Small intestine (tissue), 7 donors: ENCODE measurements around the gene ANKRD55. TPM values are rescaled to one million over a fixed set of nuclear protein-coding genes. Genes with fewer than 3 reads are reported as not detected.

Source experiments
- DNase-seq, 2 donors: peaks; one replicate each; pipeline versions ENCODE4 v3.0.0 to v3.0.0-alpha.2; 2013
- FAIRE-seq: peaks from 2 replicates; lab custom pipeline; 2012; peaks lifted over from hg19 to GRCh38; lab: Jason Lieb, UNC
- H3K27ac ChIP-seq, 3 donors: one replicate each; pipeline ENCODE4 v1.5.1; 2013; ENCODE audit warnings: low read length in 2 of 3, mild to moderate bottlenecking in 2 of 3, control low read depth in 1 of 3, inconsistent platforms in 1 of 3, low read depth in 1 of 3, moderate library complexity in 1 of 3
- H3K27me3 ChIP-seq, 3 donors: one replicate each; pipeline ENCODE4 v1.6.1; 2013; ENCODE audit warnings: low read length in 3 of 3, inconsistent platforms in 1 of 3; ENCODE audit not compliant: control insufficient read depth in 3 of 3, insufficient read depth in 3 of 3
- H3K36me3 ChIP-seq, 3 donors: one replicate each; pipeline ENCODE4 v1.6.1; 2013; ENCODE audit warnings: low read length in 3 of 3, inconsistent platforms in 1 of 3, low read depth in 1 of 3, mild to moderate bottlenecking in 1 of 3, moderate library complexity in 1 of 3; ENCODE audit not compliant: control insufficient read depth in 3 of 3, insufficient read depth in 2 of 3
- H3K4me1 ChIP-seq, 3 donors: one replicate each; pipeline ENCODE4 v1.6.1; 2013; ENCODE audit warnings: low read length in 2 of 3, inconsistent platforms in 1 of 3, low read depth in 1 of 3, mild to moderate bottlenecking in 1 of 3, moderate library complexity in 1 of 3; ENCODE audit not compliant: control insufficient read depth in 3 of 3, insufficient read depth in 2 of 3
- H3K4me3 ChIP-seq, 3 donors: one replicate each; pipeline ENCODE4 v1.5.1; 2013; ENCODE audit warnings: low read length in 3 of 3, control low read depth in 1 of 3, inconsistent platforms in 1 of 3, low read depth in 1 of 3, mild to moderate bottlenecking in 1 of 3, moderate library complexity in 1 of 3
- H3K9me3 ChIP-seq, 2 donors: one replicate each; pipeline ENCODE4 v1.6.1; 2013; ENCODE audit warnings: low read depth in 1 of 2, low read length in 1 of 2; ENCODE audit not compliant: control insufficient read depth in 2 of 2, insufficient read depth in 1 of 2
- WGBS, 3 donors: extraction: QIAGEN DNeasy Blood & Tissue Kit; methylation state at CpG; one replicate each; pipeline ENCODE4 v1.1.7; 2013; 5-methylcytosine and 5-hydroxymethylcytosine counted together
- polyA plus RNA-seq, 4 donors: library from polyadenylated mRNA; stranded (reverse) in 3 of 4; unstranded in 1 of 4; fragments of 200-250 nt in 3 of 4; fragments of 120-200 nt in 1 of 4; gene quantifications; one replicate each; pipeline versions ENCODE4 v1.2.1 to v1.2.3, GENCODE V29; 2013
- donor health status: healthy with polysubstance abuse.
- donor health status: control.
- donor health status: control.
- donor health status: Bipolar disorder and iron deficiency.
- donor health status: healthy.

ANKRD55 gene
- polyA plus RNA-seq, 4 donors: 0.10 to 0.13 TPM; not detected in 2

DNA sequence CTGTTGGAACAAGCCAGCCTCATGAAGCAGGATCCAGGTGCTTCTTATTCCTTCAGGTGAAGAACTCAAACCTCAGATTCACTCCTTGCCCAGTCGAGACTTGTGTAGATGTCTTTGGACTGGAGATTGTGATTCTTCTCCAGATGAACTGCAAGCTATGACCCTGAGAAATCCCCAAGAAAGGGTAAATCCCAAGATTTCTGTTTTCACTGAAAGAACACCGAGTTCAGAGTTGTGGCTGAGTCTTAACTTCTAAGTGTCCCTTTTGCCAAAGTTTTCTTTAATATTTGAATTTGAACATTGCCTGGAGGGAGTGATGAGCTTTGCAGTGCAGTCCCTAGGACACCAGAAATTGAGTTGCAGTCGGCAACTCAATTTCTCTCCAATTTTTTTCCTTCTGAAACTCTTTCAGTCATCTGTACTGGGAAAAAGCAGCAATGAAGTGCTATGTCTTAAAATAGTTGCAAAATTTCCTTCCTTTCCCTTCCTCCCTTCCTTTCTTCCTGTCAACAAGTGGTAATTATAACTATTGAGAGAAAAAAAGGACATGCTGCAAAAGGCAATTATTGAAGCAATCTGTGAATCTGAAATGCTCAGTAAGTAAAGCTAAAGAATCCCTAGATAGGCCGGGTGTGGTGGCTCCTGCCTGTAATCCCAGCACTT is 56.1 kb downstream of the ANKRD55 start:
- WGBS, 3 donors: 59 to 83% (median 77%) methylated on average over 4 of the region's 4 CpGs
- FAIRE-seq (no peak), DNase-seq (no peak)
- Histone ChIP-seq H3K4me3 (no peak overlapping the region), H3K27me3 (no peaks in the 10 kb centered on the region), H3K4me1 (no peaks in the 10 kb centered on the region), H3K27ac (peak overlapping the region in 1 of 3 donors; percentile 36), H3K36me3 (no peaks in the 10 kb centered on the region), H3K9me3 (no peaks in the 10 kb centered on the region)

DNA sequence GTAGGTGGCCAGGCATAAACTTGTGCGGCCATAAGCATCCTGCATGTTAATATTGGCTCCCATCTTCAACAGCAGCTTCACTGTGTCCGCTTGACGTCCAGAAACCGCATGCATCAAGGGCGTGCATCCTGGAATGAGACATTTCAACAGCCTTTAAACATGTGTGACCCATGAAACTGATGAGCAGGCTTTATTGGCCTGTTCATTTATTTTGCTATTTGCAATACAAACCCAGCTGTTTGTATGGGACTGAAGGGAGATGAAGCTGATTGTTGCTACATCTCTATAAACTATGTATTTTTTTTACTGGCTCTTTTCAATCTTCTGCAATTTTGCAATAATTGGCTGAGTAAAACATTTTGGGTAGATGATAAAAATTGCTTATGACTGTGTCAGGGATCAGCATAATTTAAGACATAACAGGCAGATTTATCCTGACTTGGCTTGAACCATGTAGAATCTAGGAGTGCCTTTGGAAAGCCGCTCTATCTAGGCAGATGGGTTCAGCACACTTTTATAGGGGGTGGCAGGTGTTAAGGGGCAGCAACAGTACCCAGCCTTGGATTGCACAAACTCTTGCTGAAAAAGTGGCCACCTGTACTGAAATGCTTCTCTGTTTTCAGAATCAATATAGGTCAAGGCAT is 56.9 kb downstream of the ANKRD55 start:
- DNase-seq: peak in 1 of 2 donors; percentile 24
- peak overlapping the region in 1 of 3 donors; percentile 48 for H3K27ac ChIP-seq

DNA sequence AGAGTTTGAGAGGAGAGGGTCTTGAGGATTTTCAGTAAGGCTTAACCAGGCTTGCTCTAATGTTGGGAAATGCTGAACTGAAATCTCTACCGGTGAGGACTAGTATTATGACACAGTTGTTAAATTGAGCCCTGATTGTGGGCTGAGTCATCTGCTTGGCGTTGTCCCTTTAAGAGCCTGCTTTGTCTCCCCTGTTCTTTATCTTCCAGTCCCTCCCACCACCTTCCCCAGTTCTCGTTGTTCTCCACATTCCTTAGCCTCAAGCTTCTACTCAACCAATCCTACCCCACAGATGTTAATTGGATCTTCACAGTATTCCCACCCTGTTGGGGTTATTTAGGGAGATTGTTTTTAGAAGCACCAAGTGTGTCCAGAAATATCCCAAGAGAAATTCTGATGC is 57.6 kb downstream of the ANKRD55 start:
- H3K27ac ChIP-seq: peak overlapping the region in 1 of 3 donors; percentile 52
- peak in 1 of 2 donors; percentile 48 for DNase-seq
- no peak overlapping the region for H3K4me3 ChIP-seq
- no peaks in the 10 kb centered on the region for H3K9me3 ChIP-seq
- FAIRE-seq: no peak
- H3K4me1 ChIP-seq: no peaks in the 10 kb centered on the region
- H3K27me3 ChIP-seq: no peaks in the 10 kb centered on the region
- H3K36me3 ChIP-seq: no peaks in the 10 kb centered on the region
- 19 to 32% (median 27%) methylated on average over 3 of the region's 3 CpGs for WGBS, 3 donors

More for the DNA sequence above, 56.9 kb downstream of the ANKRD55 start:
- FAIRE-seq: no peak
- Histone ChIP-seq H3K27me3 (no peaks in the 10 kb centered on the region), H3K4me3 (no peak overlapping the region), H3K36me3 (no peaks in the 10 kb centered on the region), H3K9me3 (no peaks in the 10 kb centered on the region), H3K4me1 (no peaks in the 10 kb centered on the region)
- 78 to 88% (median 87%) methylated on average over 6 of the region's 6 CpGs for WGBS, 3 donors

DNA sequence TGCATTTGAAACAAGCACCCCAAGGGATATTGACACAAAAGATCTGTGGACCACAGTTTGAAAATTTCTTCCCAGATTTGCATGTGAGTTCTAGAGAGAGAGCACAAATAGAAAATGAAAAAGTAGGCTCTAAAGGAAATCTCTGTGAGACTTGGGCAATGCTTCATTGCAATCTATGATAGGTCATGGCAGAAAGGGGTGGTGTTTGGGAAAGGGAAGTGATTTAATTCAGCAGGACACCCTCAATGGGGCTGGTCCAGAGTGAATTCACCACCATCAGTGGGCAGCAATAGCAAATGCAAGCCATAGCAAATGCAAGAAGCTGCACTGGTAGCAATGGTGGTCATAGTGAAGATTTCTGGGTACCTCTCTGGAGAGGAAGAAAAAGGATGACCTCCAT is 58.1 kb downstream of the ANKRD55 start:
- DNase-seq (no peak), FAIRE-seq (no peak)
- no peaks in the 10 kb centered on the region for H3K9me3 ChIP-seq
- H3K4me1 ChIP-seq: no peaks in the 10 kb centered on the region
- H3K4me3 ChIP-seq: no peak overlapping the region
- no peaks in the 10 kb centered on the region for H3K27me3 ChIP-seq
- no peaks in the 10 kb centered on the region for H3K36me3 ChIP-seq
- H3K27ac ChIP-seq: peak overlapping the region in 1 of 3 donors; percentile 28

DNA sequence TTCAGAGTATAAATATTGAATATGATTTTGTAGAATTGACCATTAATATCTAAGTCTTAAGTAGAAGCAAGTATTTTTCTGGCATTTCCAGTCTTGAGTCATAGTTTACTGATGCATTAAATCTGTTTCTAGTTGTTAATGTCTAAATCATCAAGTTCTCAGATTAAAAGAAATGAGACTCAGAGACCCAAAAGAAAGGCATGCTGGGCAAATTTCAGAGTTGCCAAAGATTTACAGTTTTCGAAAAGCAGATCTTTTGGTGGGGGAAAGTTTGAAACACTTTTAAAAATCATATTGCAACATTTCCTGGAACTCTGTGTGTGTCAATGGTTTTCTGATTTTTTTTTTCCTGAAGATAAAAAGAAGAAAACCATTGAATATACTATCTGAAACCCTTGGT is 60.9 kb downstream of the ANKRD55 start:
- Histone ChIP-seq H3K4me3 (no peak overlapping the region), H3K9me3 (no peaks in the 10 kb centered on the region), H3K36me3 (no peaks in the 10 kb centered on the region), H3K4me1 (peaks cover 0 to 2% (median 0%) of the 10 kb centered on the region in 3 donors), H3K27ac (no peak overlapping the region), H3K27me3 (no peaks in the 10 kb centered on the region)
- 35 to 62% (median 51%) methylated on average over 1 of the region's 1 CpG for WGBS, 3 donors
- FAIRE-seq (no peak), DNase-seq (no peak)

DNA sequence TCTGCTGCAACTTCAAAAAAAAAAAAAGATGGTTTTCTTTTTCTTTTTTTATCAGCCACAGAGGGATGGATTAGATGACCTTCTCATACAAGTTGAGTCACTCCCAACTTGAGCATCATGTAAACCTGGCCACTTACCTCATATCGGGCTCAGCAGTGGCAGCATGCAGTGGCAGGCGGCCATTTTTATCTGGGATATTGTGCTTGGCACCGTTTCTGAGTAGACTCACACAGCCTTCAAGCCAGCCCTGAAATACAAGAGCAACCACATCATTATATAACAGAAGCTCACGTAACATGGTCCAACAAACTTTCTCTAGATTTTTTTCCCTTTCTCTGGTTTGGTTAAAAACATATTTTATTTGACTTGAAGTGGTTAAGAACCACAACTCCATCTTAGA is 62.6 kb downstream of the ANKRD55 start:
- Histone ChIP-seq H3K27ac (no peak overlapping the region), H3K4me1 (peaks cover 0 to 2% (median 0%) of the 10 kb centered on the region in 3 donors), H3K4me3 (no peak overlapping the region), H3K36me3 (no peaks in the 10 kb centered on the region), H3K9me3 (no peaks in the 10 kb centered on the region), H3K27me3 (no peaks in the 10 kb centered on the region)
- no peak for DNase-seq
- WGBS, 3 donors: 79 to 89% (median 80%) methylated on average over 4 of the region's 4 CpGs
- FAIRE-seq: no peak

DNA sequence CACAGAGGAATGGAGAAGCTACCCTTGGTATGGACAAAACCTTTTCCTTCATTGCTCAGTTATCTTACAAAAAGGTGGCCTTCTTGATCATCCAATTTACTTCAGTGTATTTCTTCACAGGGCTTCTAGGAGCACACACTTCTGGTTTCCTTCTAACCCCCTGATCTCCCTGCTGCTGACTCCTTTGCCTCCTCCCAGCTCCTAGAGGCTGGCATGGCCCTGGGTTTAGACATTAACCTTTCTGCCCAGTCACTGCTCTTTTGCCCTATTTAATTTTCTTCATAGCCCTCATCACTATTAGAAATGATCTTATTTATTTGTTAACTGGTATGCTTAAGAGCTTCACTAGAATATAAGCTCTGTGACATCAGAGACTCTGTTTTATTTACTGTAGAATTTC is 63.2 kb downstream of the ANKRD55 start:
- no peaks in the 10 kb centered on the region for H3K9me3 ChIP-seq
- H3K27me3 ChIP-seq: no peaks in the 10 kb centered on the region
- peaks cover 0 to 2% (median 0%) of the 10 kb centered on the region in 3 donors for H3K4me1 ChIP-seq
- H3K27ac ChIP-seq: no peak overlapping the region
- DNase-seq (no peak), FAIRE-seq (no peak)
- no peaks in the 10 kb centered on the region for H3K36me3 ChIP-seq
- H3K4me3 ChIP-seq: no peak overlapping the region

DNA sequence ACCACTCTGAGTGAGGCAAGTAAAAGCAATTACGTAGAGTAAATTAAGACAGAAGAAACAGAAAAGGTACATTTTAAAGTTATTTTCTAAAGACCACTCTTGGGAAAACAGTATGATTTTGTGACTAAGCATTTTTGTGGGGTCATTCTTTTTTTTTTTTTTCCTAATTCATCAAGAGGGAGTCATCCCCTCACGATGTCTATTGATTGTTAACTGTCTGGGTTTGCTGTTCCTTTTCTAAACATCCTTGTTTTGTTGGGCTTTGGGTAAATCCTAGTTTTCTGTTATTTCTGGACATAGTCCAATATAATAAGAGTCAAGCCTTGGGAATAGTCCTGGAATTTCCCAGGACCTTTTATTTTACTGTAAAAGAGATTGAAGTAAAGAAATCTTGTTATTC is 63.8 kb downstream of the ANKRD55 start:
- no peaks in the 10 kb centered on the region for H3K9me3 ChIP-seq
- no peaks in the 10 kb centered on the region for H3K36me3 ChIP-seq
- no peaks in the 10 kb centered on the region for H3K27me3 ChIP-seq
- FAIRE-seq (no peak), DNase-seq (no peak)
- 68 to 83% (median 73%) methylated on average over 2 of the region's 2 CpGs for WGBS, 3 donors
- no peak overlapping the region for H3K4me3 ChIP-seq
- H3K4me1 ChIP-seq: peaks cover 0 to 2% (median 0%) of the 10 kb centered on the region in 3 donors
- H3K27ac ChIP-seq: no peak overlapping the region
